Retinal pigment epithelial cell (primary cell): ENCODE measurements around the gene SPATA25.

Experiments
- DNase-seq: peaks from one replicate; pipeline ENCODE4 v3.0.0-alpha.2; 2010; ENCODE audit warnings: low read depth
- H3K4me3 ChIP-seq: 2 replicates; pipeline ENCODE4 v1.5.1; 2011; ENCODE audit warnings: mild to moderate bottlenecking, low read length, control low read depth, moderate library complexity
- CTCF ChIP-seq: conservative IDR thresholded peaks from 2 replicates; pipeline ENCODE4 v1.5.1; 2011; ENCODE audit warnings: low read depth, low read length, control low read depth, inconsistent platforms

Gene SPATA25

GRCh38 chr20:45859916-45860315 lies 27.5 kb downstream of the SPATA25 start:
- DNase-seq = no peak
- H3K4me3 ChIP-seq = no peak overlapping the region
- no peak for TF ChIP-seq CTCF

GRCh38 chr20:45857882-45858216 lies 29.6 kb downstream of the SPATA25 start:
- DNase-seq = no peak
- peak overlapping the region; percentile 88 for H3K4me3 ChIP-seq
- TF ChIP-seq CTCF = no peak

DNA sequence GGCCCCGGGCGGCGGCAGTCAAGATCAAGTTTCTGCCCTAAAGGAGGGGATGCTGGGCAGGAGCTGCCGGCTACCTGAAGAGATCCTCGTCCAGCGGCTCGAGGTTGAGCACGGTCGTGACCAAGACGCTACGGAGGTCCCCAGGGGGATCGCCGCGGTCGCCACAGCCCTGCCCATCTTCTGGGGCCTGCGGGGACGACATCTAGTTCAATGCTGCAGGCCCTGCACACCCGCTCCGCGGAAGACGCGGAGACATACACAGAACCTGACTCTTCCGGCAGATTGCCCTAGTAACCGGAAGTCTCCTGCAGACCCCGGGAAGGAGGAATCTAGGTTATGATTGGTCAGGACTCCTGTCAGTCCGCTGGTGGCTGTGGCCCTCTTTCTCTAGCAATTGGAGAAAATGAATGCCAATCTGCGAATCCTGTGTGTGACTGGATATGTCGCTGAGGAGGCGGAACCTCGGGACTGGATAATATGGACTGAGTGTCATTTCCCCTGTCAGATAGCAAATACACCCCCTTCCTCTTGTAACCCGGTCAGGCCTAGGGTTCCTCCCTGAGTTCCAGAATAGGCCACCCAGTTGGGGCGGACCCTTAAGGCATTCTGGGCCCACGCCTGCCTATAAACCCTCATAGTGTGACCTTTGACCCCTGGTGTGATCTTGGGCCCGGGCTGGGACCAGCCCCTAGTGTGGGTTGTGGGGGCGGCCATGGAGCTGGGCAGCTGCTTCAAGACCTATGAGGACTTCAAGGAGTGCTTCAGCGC lies 30.1 kb downstream of the SPATA25 start, which contains the start of the genes ACOT8 and ZSWIM3:
ACOT8 (minus strand) TSS at position 279 of the 768 bp plus-strand sequence; CDS start at position 202, 77 bp downstream.
ZSWIM3 (plus strand) TSS at position 501 of the 768 bp plus-strand sequence; CDS start at position 713, 212 bp downstream.
- peak; percentile 100 for DNase-seq
- H3K4me3 ChIP-seq = peak within 1 kb of the TSS; percentile 88
- TF ChIP-seq CTCF = no peak

GRCh38 chr20:45853484-45853883 lies 33.9 kb downstream of the SPATA25 start:
- H3K4me3 ChIP-seq = no peak overlapping the region
- TF ChIP-seq CTCF = no peak
- DNase-seq = no peak

DNA sequence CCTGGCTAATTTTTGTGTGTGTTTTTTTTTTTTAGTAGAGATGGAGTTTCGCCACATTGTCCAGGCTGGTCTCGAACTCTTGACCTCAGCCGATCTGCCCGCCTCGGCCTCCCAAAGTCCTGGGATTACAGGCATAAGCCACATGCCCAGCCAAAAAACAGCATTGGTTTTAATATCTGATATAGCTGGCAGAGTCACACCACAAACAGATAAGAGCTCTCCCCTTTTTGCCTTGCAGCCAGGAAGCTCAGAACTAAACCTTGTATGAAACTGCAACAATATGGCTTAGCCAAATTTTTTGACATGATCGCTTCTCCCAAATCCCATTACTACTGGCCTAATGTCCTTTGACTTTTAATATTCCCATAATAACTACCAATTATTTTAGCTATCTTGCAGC lies 35.1 kb downstream of the SPATA25 start:
- TF ChIP-seq CTCF = no peak
- no peak overlapping the region for H3K4me3 ChIP-seq
- no peak for DNase-seq

- no peak for TF ChIP-seq CTCF
- DNase-seq = no peak
- H3K4me3 ChIP-seq = no peak overlapping the region
These were observed 35.9 kb downstream of the SPATA25 start for GRCh38 chr20:45851501-45851900.

DNA sequence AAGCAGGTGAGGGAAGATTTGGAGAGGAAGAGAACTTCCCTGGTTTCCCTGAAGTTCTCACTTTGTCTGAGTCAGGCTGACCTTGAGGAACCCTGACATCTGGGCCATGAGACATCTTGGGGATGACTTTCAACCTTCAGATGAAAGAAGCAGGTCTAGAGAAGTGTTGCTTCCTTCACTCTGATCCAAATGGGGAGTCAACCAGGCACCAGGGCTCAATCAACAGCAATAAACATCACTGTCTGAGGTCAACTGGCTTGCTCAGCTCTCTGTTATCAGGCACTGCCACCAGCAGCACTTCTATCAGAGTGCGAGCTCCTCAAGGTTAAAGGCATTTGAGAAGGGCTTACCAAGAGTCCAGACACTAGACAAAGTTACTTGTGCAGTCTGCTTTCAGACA lies 36.5 kb downstream of the SPATA25 start:
- TF ChIP-seq CTCF = no peak
- no peak overlapping the region for H3K4me3 ChIP-seq
- DNase-seq = no peak
